Progenitor cell of endocrine pancreas (in vitro differentiated cells): Measurements from ENCODE around the gene LAPTM5. TPM values are rescaled to one million over a fixed set of nuclear protein-coding genes. Genes with fewer than 3 reads are reported as not detected.

ENCODE experiments used
- DNase-seq: peaks from one replicate; pipeline ENCODE4 v3.0.0; 2021; ENCODE audit warnings: low spot score; ENCODE audit not compliant: unreplicated experiment
- H3K27ac Mint-ChIP-seq: 2 replicates; pipeline ENCODE4 v1.8.0; 2021; ENCODE audit warnings: mild to moderate bottlenecking, moderate library complexity, mixed read lengths
- H3K27me3 Mint-ChIP-seq: 2 replicates; pipeline ENCODE4 v1.8.0; 2021; ENCODE audit warnings: mixed read lengths
- H3K36me3 Mint-ChIP-seq: 2 replicates; pipeline ENCODE4 v1.8.0; 2022; ENCODE audit warnings: mixed read lengths; ENCODE audit not compliant: insufficient read depth
- H3K4me1 Mint-ChIP-seq: 2 replicates; pipeline ENCODE4 v1.8.0; 2021; ENCODE audit warnings: low read depth, mixed read lengths
- H3K4me3 Mint-ChIP-seq: 2 replicates; pipeline ENCODE4 v1.8.0; 2021; ENCODE audit warnings: low read depth, mild to moderate bottlenecking, moderate library complexity, mixed read lengths
- H3K9me3 Mint-ChIP-seq: 2 replicates; pipeline ENCODE4 v1.8.0; 2021; ENCODE audit warnings: low read depth, mixed read lengths
- CTCF ChIP-seq: fragments of 200-600 bp; sonication (generic); IDR thresholded peaks from one replicate; pipeline ENCODE4 v1.5.0; 2021; ENCODE audit warnings: antibody characterized with exemption, mild to moderate bottlenecking; ENCODE audit not compliant: unreplicated experiment
- total RNA-seq: library from RNA; stranded (reverse); gene quantifications from 2 replicates; pipeline ENCODE4 v1.2.1, GENCODE V29; 2021

LAPTM5 gene
- total RNA-seq, 1 donor from 2014 or later: not detected

- no peak for DNase-seq
- Mint-ChIP-seq H3K4me1 (peaks cover 4% of the 10 kb centered on the region), H3K4me3 (no peak overlapping the region), H3K27ac (no peak overlapping the region), H3K9me3 (no peaks in the 10 kb centered on the region), H3K27me3 (peaks cover 4% of the 10 kb centered on the region), H3K36me3 (no peaks in the 10 kb centered on the region)
- TF ChIP-seq CTCF: no peak
Observed at GRCh38 chr1:30724655-30725421, 32.7 kb downstream of the LAPTM5 start.

GRCh38 chr1:30724175-30724574 lies 33.4 kb downstream of the LAPTM5 start:
- no peak for TF ChIP-seq CTCF
- DNase-seq: no peak
- H3K27ac Mint-ChIP-seq: no peak overlapping the region
- H3K9me3 Mint-ChIP-seq: no peaks in the 10 kb centered on the region
- H3K4me3 Mint-ChIP-seq: no peak overlapping the region
- H3K27me3 Mint-ChIP-seq: peaks cover 4% of the 10 kb centered on the region
- peaks cover 4% of the 10 kb centered on the region for H3K4me1 Mint-ChIP-seq
- no peaks in the 10 kb centered on the region for H3K36me3 Mint-ChIP-seq

GRCh38 chr1:30723331-30723755 lies 34.2 kb downstream of the LAPTM5 start, which contains the start of gene MATN1:
Gene MATN1, minus strand, starts transcription at chr1:30723585. Its CDS starts 34 bp downstream, at chr1:30723551.
- Mint-ChIP-seq H3K4me1 (peaks cover 4% of the 10 kb centered on the region), H3K36me3 (no peaks in the 10 kb centered on the region), H3K27me3 (peaks cover 4% of the 10 kb centered on the region), H3K27ac (no peak within 1 kb of the TSS), H3K4me3 (no peak within 1 kb of the TSS), H3K9me3 (no peaks in the 10 kb centered on the region)
- DNase-seq: no peak
- TF ChIP-seq CTCF: no peak

GRCh38 chr1:30721812-30722537 lies 35.6 kb downstream of the LAPTM5 start:
- Mint-ChIP-seq H3K27ac (no peak overlapping the region), H3K9me3 (no peaks in the 10 kb centered on the region), H3K36me3 (no peaks in the 10 kb centered on the region), H3K4me3 (no peak overlapping the region), H3K4me1 (peaks cover 1% of the 10 kb centered on the region), H3K27me3 (peaks cover 4% of the 10 kb centered on the region)
- DNase-seq: no peak
- no peak for TF ChIP-seq CTCF

- TF ChIP-seq CTCF: no peak
- Mint-ChIP-seq H3K4me3 (no peak overlapping the region), H3K9me3 (peaks cover 3% of the 10 kb centered on the region), H3K4me1 (peaks cover 1% of the 10 kb centered on the region), H3K36me3 (no peaks in the 10 kb centered on the region), H3K27me3 (peaks cover 4% of the 10 kb centered on the region), H3K27ac (no peak overlapping the region)
- DNase-seq: no peak
Observed at GRCh38 chr1:30721341-30721793, 36.2 kb downstream of the LAPTM5 start.
